H1 (cell line): ENCODE results near the gene GAR1. TPM values are rescaled to one million over a fixed set of nuclear protein-coding genes. Genes with fewer than 3 reads are reported as not detected.

Experiments used
- ASH2L ChIP-seq: fragments of 200-600, 300-600 bp; sonication (generic); IDR thresholded peaks from one replicate; pipeline ENCODE4 v1.7.1; 2017; ENCODE audit warnings: low read length
- JUN ChIP-seq: IDR thresholded peaks from 2 replicates; pipeline ENCODE4 v1.6.1; 2011; ENCODE audit warnings: low read depth, mild to moderate bottlenecking, improper control_type of control experiment, low read length
- KDM5A ChIP-seq: fragments of 200-600 bp; IDR thresholded peaks from 2 replicates; pipeline ENCODE4 v1.7.1; 2012; ENCODE audit warnings: mild to moderate bottlenecking, low read length, inconsistent platforms, mixed read lengths
- POLR2AphosphoS5 ChIP-seq: IDR thresholded peaks from 2 replicates; pipeline ENCODE4 v1.6.1; 2011; ENCODE audit warnings: low read depth, low read length
- RXRA ChIP-seq: IDR thresholded peaks from 2 replicates; pipeline ENCODE4 v1.6.1; 2011; ENCODE audit warnings: low read depth, mild to moderate bottlenecking, low read length, moderate library complexity; ENCODE audit not compliant: insufficient read depth
- polyA plus RNA-seq, 7 experiments: library from polyadenylated mRNA; depleted of rRNA in 3 of 7; stranded (reverse) in 5 of 7; unstranded in 2 of 7; fragments of >200 nt in 5 of 7; fragments of 200-250 nt in 2 of 7; gene quantifications; 1 replicate in 5 of 7; 2 replicates in 1 of 7; 4 replicates in 1 of 7; pipeline versions ENCODE4 v1.2.1 to v1.2.3, GENCODE V29; 2011 to 2013; ENCODE audit warnings: missing spikeins in 2 of 7, mixed read lengths in 2 of 7
- total RNA-seq: library from RNA; stranded (reverse); fragmentation: NEBNext Ultra II Directional; extraction: Animal tissue kit (Norgen Biotek cat#: 25700); gene quantifications from 2 replicates; pipeline ENCODE4 v1.2.1, GENCODE V29; 2021
- TF ChIP-seq, protein P1 (sequence below): fragments of 300-600 bp; sonication (generic); IDR thresholded peaks from 2 replicates; pipeline ENCODE4 v1.7.1; 2012; ENCODE audit warnings: low read length, moderate library complexity, mild to moderate bottlenecking, inconsistent platforms; ENCODE audit not compliant: insufficient replicate concordance

Gene GAR1
- total and polyA plus RNA-seq, 2 of the 8 experiments (the other 6 are each of a cell fraction or from before 2014, with no cell fraction given), result 14.5 to 37.5 TPM

GRCh38 chr4:109801895-109802319 is 13.7 kb upstream of the GAR1 start, which contains the start of gene CFI (continued):
- TF ChIP-seq, protein P1, sequence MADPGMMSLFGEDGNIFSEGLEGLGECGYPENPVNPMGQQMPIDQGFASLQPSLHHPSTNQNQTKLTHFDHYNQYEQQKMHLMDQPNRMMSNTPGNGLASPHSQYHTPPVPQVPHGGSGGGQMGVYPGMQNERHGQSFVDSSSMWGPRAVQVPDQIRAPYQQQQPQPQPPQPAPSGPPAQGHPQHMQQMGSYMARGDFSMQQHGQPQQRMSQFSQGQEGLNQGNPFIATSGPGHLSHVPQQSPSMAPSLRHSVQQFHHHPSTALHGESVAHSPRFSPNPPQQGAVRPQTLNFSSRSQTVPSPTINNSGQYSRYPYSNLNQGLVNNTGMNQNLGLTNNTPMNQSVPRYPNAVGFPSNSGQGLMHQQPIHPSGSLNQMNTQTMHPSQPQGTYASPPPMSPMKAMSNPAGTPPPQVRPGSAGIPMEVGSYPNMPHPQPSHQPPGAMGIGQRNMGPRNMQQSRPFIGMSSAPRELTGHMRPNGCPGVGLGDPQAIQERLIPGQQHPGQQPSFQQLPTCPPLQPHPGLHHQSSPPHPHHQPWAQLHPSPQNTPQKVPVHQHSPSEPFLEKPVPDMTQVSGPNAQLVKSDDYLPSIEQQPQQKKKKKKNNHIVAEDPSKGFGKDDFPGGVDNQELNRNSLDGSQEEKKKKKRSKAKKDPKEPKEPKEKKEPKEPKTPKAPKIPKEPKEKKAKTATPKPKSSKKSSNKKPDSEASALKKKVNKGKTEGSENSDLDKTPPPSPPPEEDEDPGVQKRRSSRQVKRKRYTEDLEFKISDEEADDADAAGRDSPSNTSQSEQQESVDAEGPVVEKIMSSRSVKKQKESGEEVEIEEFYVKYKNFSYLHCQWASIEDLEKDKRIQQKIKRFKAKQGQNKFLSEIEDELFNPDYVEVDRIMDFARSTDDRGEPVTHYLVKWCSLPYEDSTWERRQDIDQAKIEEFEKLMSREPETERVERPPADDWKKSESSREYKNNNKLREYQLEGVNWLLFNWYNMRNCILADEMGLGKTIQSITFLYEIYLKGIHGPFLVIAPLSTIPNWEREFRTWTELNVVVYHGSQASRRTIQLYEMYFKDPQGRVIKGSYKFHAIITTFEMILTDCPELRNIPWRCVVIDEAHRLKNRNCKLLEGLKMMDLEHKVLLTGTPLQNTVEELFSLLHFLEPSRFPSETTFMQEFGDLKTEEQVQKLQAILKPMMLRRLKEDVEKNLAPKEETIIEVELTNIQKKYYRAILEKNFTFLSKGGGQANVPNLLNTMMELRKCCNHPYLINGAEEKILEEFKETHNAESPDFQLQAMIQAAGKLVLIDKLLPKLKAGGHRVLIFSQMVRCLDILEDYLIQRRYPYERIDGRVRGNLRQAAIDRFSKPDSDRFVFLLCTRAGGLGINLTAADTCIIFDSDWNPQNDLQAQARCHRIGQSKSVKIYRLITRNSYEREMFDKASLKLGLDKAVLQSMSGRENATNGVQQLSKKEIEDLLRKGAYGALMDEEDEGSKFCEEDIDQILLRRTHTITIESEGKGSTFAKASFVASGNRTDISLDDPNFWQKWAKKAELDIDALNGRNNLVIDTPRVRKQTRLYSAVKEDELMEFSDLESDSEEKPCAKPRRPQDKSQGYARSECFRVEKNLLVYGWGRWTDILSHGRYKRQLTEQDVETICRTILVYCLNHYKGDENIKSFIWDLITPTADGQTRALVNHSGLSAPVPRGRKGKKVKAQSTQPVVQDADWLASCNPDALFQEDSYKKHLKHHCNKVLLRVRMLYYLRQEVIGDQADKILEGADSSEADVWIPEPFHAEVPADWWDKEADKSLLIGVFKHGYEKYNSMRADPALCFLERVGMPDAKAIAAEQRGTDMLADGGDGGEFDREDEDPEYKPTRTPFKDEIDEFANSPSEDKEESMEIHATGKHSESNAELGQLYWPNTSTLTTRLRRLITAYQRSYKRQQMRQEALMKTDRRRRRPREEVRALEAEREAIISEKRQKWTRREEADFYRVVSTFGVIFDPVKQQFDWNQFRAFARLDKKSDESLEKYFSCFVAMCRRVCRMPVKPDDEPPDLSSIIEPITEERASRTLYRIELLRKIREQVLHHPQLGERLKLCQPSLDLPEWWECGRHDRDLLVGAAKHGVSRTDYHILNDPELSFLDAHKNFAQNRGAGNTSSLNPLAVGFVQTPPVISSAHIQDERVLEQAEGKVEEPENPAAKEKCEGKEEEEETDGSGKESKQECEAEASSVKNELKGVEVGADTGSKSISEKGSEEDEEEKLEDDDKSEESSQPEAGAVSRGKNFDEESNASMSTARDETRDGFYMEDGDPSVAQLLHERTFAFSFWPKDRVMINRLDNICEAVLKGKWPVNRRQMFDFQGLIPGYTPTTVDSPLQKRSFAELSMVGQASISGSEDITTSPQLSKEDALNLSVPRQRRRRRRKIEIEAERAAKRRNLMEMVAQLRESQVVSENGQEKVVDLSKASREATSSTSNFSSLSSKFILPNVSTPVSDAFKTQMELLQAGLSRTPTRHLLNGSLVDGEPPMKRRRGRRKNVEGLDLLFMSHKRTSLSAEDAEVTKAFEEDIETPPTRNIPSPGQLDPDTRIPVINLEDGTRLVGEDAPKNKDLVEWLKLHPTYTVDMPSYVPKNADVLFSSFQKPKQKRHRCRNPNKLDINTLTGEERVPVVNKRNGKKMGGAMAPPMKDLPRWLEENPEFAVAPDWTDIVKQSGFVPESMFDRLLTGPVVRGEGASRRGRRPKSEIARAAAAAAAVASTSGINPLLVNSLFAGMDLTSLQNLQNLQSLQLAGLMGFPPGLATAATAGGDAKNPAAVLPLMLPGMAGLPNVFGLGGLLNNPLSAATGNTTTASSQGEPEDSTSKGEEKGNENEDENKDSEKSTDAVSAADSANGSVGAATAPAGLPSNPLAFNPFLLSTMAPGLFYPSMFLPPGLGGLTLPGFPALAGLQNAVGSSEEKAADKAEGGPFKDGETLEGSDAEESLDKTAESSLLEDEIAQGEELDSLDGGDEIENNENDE, result no peak
- no peak for TF ChIP-seq JUN
- no peak for TF ChIP-seq POLR2AphosphoS5
- TF ChIP-seq RXRA, result no peak
- TF ChIP-seq KDM5A, result no peak
- TF ChIP-seq ASH2L, result no peak
